Measurements from ENCODE around the gene LPAR5. TPM values are rescaled to one million over a fixed set of nuclear protein-coding genes. Genes with fewer than 3 reads are reported as not detected.

LPAR5 gene
- total RNA-seq = 2.2 TPM

GRCh38 chr12:6635856-6636531 lies at the start of gene LPAR5:
Gene LPAR5, minus strand, starts transcription at chr12:6635959. Its CDS starts 14,711 bp downstream, at chr12:6621248.

GRCh38 chr12:6662906-6663742 lies 27.4 kb upstream of the LPAR5 start, which contains the start of gene ING4:
Gene ING4, minus strand, starts transcription at chr12:6663119. Its CDS starts 18 bp downstream, at chr12:6663101.

GRCh38 chr12:6647083-6647604 lies 11.4 kb upstream of the LPAR5 start, which contains the start of gene ACRBP:
Gene ACRBP, minus strand, starts transcription at chr12:6647432. Its CDS starts 66 bp downstream, at chr12:6647366.

Small RNA genes lying within 50 kb of the gene (small RNA-seq; reads per million reads assigned to genes)
- gene SCARNA11 (ENCODE audit: low replicate concordance) = 176 reads per million, percentile 98 among the genes with 10 or more reads in this experiment

Other genes with a start within 250 kb of the LPAR5 start
- gene CD27, start 191.0 kb downstream of the LPAR5 start, total RNA-seq = 0.12 TPM
- 19.5 TPM for gene TAPBPL, start 183.9 kb downstream of the LPAR5 start, total RNA-seq
- gene VAMP1, start 165.3 kb downstream of the LPAR5 start, total RNA-seq = 14.0 TPM
- 37.1 TPM for gene MRPL51, start 142.7 kb downstream of the LPAR5 start, total RNA-seq
- gene NCAPD2, start 141.9 kb downstream of the LPAR5 start, total RNA-seq = 47.8 TPM
- 2,417 TPM for gene GAPDH, start 101.4 kb downstream of the LPAR5 start, total RNA-seq
- 15.3 TPM for gene IFFO1, start 79.9 kb downstream of the LPAR5 start, total RNA-seq
- 14.4 TPM for gene NOP2, start 67.7 kb downstream of the LPAR5 start, total RNA-seq
- gene CHD4, start 28.6 kb downstream of the LPAR5 start, total RNA-seq = 230 TPM
- 2.3 TPM for gene ACRBP, start 11.5 kb upstream of the LPAR5 start, total RNA-seq
- 48.6 TPM for gene ING4, start 27.2 kb upstream of the LPAR5 start, total RNA-seq
- gene ZNF384, start 53.4 kb upstream of the LPAR5 start, total RNA-seq = 31.5 TPM
- 2.0 TPM for gene PIANP, start 64.9 kb upstream of the LPAR5 start, total RNA-seq
- gene COPS7A, start 88.1 kb upstream of the LPAR5 start, total RNA-seq = 47.0 TPM
- 86.4 TPM for gene MLF2, start 117.2 kb upstream of the LPAR5 start, total RNA-seq
- 61.1 TPM for gene PTMS, start 130.4 kb upstream of the LPAR5 start, total RNA-seq
- 0.47 TPM for gene LAG3, start 136.6 kb upstream of the LPAR5 start, total RNA-seq
- gene CD4, start 153.6 kb upstream of the LPAR5 start, total RNA-seq = 18.3 TPM
- gene GPR162, start 185.9 kb upstream of the LPAR5 start, total RNA-seq = 13.5 TPM
- gene P3H3, start 192.4 kb upstream of the LPAR5 start, total RNA-seq = 29.5 TPM
- gene GNB3, start 205.0 kb upstream of the LPAR5 start, total RNA-seq = 3.7 TPM
- 18.0 TPM for gene CDCA3, start 215.3 kb upstream of the LPAR5 start, total RNA-seq
- 49.5 TPM for gene USP5, start 216.2 kb upstream of the LPAR5 start, total RNA-seq
- gene TPI1, start 231.6 kb upstream of the LPAR5 start, total RNA-seq = 430 TPM
- gene SPSB2, start 237.3 kb upstream of the LPAR5 start, total RNA-seq = 11.3 TPM